Small intestine (tissue), 7 donors: ENCODE data around the gene CDC45. TPM values are rescaled to one million over a fixed set of nuclear protein-coding genes. Genes with fewer than 3 reads are reported as not detected.
"Not testable (repeated sequence)": the region's sequence is repeated elsewhere in the genome, so short reads cannot be mapped to it uniquely, and the experiment has no call there.

Source experiments
- DNase-seq, 2 donors: peaks; one replicate each; pipeline versions ENCODE4 v3.0.0 to v3.0.0-alpha.2; 2013
- FAIRE-seq: peaks from 2 replicates; lab custom pipeline; 2012; peaks lifted over from hg19 to GRCh38; lab: Jason Lieb, UNC
- H3K27ac ChIP-seq, 3 donors: one replicate each; pipeline ENCODE4 v1.5.1; 2013; ENCODE audit warnings: low read length in 2 of 3, mild to moderate bottlenecking in 2 of 3, control low read depth in 1 of 3, inconsistent platforms in 1 of 3, low read depth in 1 of 3, moderate library complexity in 1 of 3
- H3K27me3 ChIP-seq, 3 donors: one replicate each; pipeline ENCODE4 v1.6.1; 2013; ENCODE audit warnings: low read length in 3 of 3, inconsistent platforms in 1 of 3; ENCODE audit not compliant: control insufficient read depth in 3 of 3, insufficient read depth in 3 of 3
- H3K36me3 ChIP-seq, 3 donors: one replicate each; pipeline ENCODE4 v1.6.1; 2013; ENCODE audit warnings: low read length in 3 of 3, inconsistent platforms in 1 of 3, low read depth in 1 of 3, mild to moderate bottlenecking in 1 of 3, moderate library complexity in 1 of 3; ENCODE audit not compliant: control insufficient read depth in 3 of 3, insufficient read depth in 2 of 3
- H3K4me1 ChIP-seq, 3 donors: one replicate each; pipeline ENCODE4 v1.6.1; 2013; ENCODE audit warnings: low read length in 2 of 3, inconsistent platforms in 1 of 3, low read depth in 1 of 3, mild to moderate bottlenecking in 1 of 3, moderate library complexity in 1 of 3; ENCODE audit not compliant: control insufficient read depth in 3 of 3, insufficient read depth in 2 of 3
- H3K4me3 ChIP-seq, 3 donors: one replicate each; pipeline ENCODE4 v1.5.1; 2013; ENCODE audit warnings: low read length in 3 of 3, control low read depth in 1 of 3, inconsistent platforms in 1 of 3, low read depth in 1 of 3, mild to moderate bottlenecking in 1 of 3, moderate library complexity in 1 of 3
- H3K9me3 ChIP-seq, 2 donors: one replicate each; pipeline ENCODE4 v1.6.1; 2013; ENCODE audit warnings: low read depth in 1 of 2, low read length in 1 of 2; ENCODE audit not compliant: control insufficient read depth in 2 of 2, insufficient read depth in 1 of 2
- WGBS, 3 donors: extraction: QIAGEN DNeasy Blood & Tissue Kit; methylation state at CpG; one replicate each; pipeline ENCODE4 v1.1.7; 2013; 5-methylcytosine and 5-hydroxymethylcytosine counted together
- polyA plus RNA-seq, 4 donors: library from polyadenylated mRNA; stranded (reverse) in 3 of 4; unstranded in 1 of 4; fragments of 200-250 nt in 3 of 4; fragments of 120-200 nt in 1 of 4; gene quantifications; one replicate each; pipeline versions ENCODE4 v1.2.1 to v1.2.3, GENCODE V29; 2013
- donor health status: healthy with polysubstance abuse.
- donor health status: control.
- donor health status: control.
- donor health status: Bipolar disorder and iron deficiency.
- donor health status: healthy.

Gene CDC45
- polyA plus RNA-seq, 4 donors, result 2.2 to 13.8 (median 5.6) TPM

DNA sequence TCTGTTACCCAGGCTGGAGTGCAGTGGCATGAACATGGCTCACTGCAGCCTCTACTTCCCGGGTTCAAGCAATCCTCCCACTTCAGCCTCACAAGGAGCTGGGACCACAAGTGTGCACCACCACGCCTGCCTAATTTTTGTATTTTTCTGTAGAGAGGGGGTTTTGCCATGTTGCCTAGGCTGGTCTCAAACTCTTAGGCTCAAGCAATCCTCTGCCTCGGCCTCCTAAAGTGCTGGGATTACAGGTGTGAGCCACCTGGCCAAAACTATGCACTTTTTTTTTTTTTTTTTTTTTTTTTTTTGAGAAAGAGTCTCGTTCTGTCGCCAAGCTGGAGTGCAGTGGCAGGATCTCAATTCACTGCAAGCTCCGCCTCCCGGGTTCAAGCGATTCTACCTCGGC, 56.8 kb downstream of the CDC45 start:
- Histone ChIP-seq H3K9me3 (no peaks in the 10 kb centered on the region), H3K4me3 (no peak overlapping the region), H3K36me3 (no peaks in the 10 kb centered on the region), H3K27me3 (peaks cover 0 to 3% (median 0%) of the 10 kb centered on the region in 3 donors), H3K4me1 (no peaks in the 10 kb centered on the region), H3K27ac (no peak overlapping the region)
- FAIRE-seq (no peak), DNase-seq (no peak)
- 80 to 91% (median 91%) methylated on average over 9 of the region's 9 CpGs for WGBS, 3 donors

GRCh38 chr22:19537941-19538488, 58.3 kb downstream of the CDC45 start:
- Histone ChIP-seq H3K27ac (no peak overlapping the region), H3K36me3 (no peaks in the 10 kb centered on the region), H3K9me3 (no peaks in the 10 kb centered on the region), H3K4me3 (no peak overlapping the region), H3K4me1 (no peaks in the 10 kb centered on the region), H3K27me3 (peaks cover 0 to 3% (median 0%) of the 10 kb centered on the region in 3 donors)
- DNase-seq, result no peak
- 87 to 92% (median 88%) methylated on average over 5 of the region's 5 CpGs for WGBS, 3 donors
- no peak for FAIRE-seq

- H3K27ac ChIP-seq, result no peak overlapping the region
These were observed 60.7 kb downstream of the CDC45 start for GRCh38 chr22:19540394-19540793.

DNA sequence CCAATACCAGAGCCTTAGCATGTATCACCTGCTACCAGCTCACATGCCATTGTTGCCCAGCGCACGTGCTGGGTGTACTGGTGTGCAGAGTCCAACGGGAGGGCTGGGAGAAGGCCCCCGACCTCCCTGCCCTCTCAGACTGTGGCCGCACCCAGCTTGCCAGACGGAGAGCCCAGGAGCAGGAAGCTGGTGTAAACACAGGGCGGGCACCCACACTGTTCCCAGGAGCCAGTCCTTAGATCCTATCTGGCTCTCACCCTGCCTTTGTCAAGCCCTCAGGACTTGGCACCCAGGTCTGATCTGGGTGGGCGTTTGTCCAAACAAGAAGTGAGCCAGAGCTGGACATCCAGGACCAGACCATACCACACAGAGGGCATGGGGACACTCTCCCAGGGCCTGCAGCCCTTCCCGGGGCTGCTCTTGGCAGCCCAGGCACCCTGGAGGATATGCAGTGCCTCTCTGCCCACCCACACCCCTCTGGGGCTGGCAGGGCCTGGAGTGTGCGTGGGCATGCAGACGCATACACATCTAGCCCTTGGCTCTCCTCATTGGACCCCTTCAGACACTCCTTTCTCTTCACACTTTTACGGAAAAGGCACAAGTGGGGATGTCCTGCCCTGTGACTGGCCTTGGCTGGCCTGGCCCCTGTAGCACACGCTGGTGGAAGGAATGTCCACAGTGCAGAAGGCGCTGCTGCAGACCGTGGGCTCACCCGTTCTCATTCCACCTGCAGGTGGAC, 64.4 kb downstream of the CDC45 start:
- Histone ChIP-seq H3K27ac (peak overlapping the region in 2 of 3 donors; percentile 17 to 22), H3K27me3 (no peaks in the 10 kb centered on the region), H3K4me1 (no peaks in the 10 kb centered on the region), H3K4me3 (no peak overlapping the region), H3K36me3 (no peaks in the 10 kb centered on the region), H3K9me3 (no peaks in the 10 kb centered on the region)
- DNase-seq (peak; percentile 44 to 89), FAIRE-seq (no peak)
- WGBS, 3 donors, result 30 to 67% (median 51%) methylated on average over 16 of the region's 16 CpGs

More at GRCh38 chr22:19540394-19540793, 60.7 kb downstream of the CDC45 start:
- Histone ChIP-seq H3K27me3 (peaks cover 0 to 3% (median 0%) of the 10 kb centered on the region in 3 donors), H3K4me1 (no peaks in the 10 kb centered on the region), H3K36me3 (no peaks in the 10 kb centered on the region), H3K4me3 (no peak overlapping the region), H3K9me3 (no peaks in the 10 kb centered on the region)
- DNase-seq (no peak), FAIRE-seq (no peak)

- Histone ChIP-seq H3K36me3 (no peaks in the 10 kb centered on the region), H3K27me3 (peaks cover 0 to under 1% (median 0%) of the 10 kb centered on the region in 3 donors), H3K27ac (no peak overlapping the region), H3K4me3 (no peak overlapping the region), H3K4me1 (no peaks in the 10 kb centered on the region), H3K9me3 (no peaks in the 10 kb centered on the region)
- DNase-seq (no peak), FAIRE-seq (no peak)
- 87 to 89% (median 88%) methylated on average over 5 of the region's 5 CpGs for WGBS, 3 donors
These were observed 66.2 kb downstream of the CDC45 start for GRCh38 chr22:19545935-19546207.

GRCh38 chr22:19546680-19547079, 67.0 kb downstream of the CDC45 start:
- Histone ChIP-seq H3K4me1 (no peaks in the 10 kb centered on the region), H3K9me3 (no peaks in the 10 kb centered on the region), H3K27me3 (peaks cover 0 to 2% (median 0%) of the 10 kb centered on the region in 3 donors), H3K36me3 (no peaks in the 10 kb centered on the region), H3K27ac (no peak overlapping the region), H3K4me3 (no peak overlapping the region)
- FAIRE-seq (no peak), DNase-seq (no peak)
- WGBS, 3 donors, result 69 to 77% (median 73%) methylated on average over 6 of the region's 6 CpGs

GRCh38 chr22:19547620-19548019, 67.9 kb downstream of the CDC45 start:
- H3K27me3 ChIP-seq, result peaks cover 0 to 3% (median 0%) of the 10 kb centered on the region in 3 donors
- H3K4me3 ChIP-seq, result no peak overlapping the region
- no peak overlapping the region for H3K27ac ChIP-seq
- FAIRE-seq (no peak), DNase-seq (no peak)
- H3K9me3 ChIP-seq, result peaks cover 0 to under 1% of the 10 kb centered on the region in 2 donors
- H3K36me3 ChIP-seq, result no peaks in the 10 kb centered on the region
- 90 to 94% (median 93%) methylated on average over 7 to 8 of the region's 8 CpGs for WGBS, 3 donors
- no peaks in the 10 kb centered on the region for H3K4me1 ChIP-seq

- H3K4me1 ChIP-seq, FAIRE-seq, H3K27ac ChIP-seq, H3K4me3 ChIP-seq, H3K36me3 ChIP-seq, H3K27me3 ChIP-seq, H3K9me3 ChIP-seq, DNase-seq: not testable (repeated sequence)
- 92 to 93% (median 93%) methylated on average over 5 of the region's 5 CpGs for WGBS, 3 donors
These were observed 68.7 kb downstream of the CDC45 start for GRCh38 chr22:19548427-19548826.
